ENCODE results near the gene RAB3B.

GRCh38 chr1:51956528-51957509 is 33.7 kb downstream of the RAB3B start:
- TF ChIP-seq CTCF (conservative IDR thresholded peaks at IDR 0.05; ENCODE audit: low read depth, low read length) (no peak), POLR2A (IDR thresholded peaks at IDR 0.05; ENCODE audit: low read depth, low read length) (no peak), RAD21 (IDR thresholded peaks at IDR 0.05; ENCODE audit: low read length) (no peak), RCOR1 (IDR thresholded peaks at IDR 0.05; ENCODE audit: insufficient replicate concordance, low read length) (no peak), MAFK (IDR thresholded peaks at IDR 0.05; ENCODE audit: low read depth, low read length) (no peak), USF2 (IDR thresholded peaks at IDR 0.05; ENCODE audit: low read depth, low read length) (no peak), SMC3 (IDR thresholded peaks at IDR 0.05; ENCODE audit: low read depth, low read length) (no peak), BHLHE40 (IDR thresholded peaks at IDR 0.05; ENCODE audit: low read depth, low read length) (no peak)

All from IMR-90 (cell line).